Measurements from ENCODE around the gene SMIM32. TPM values are rescaled to one million over a fixed set of nuclear protein-coding genes. Genes with fewer than 3 reads are reported as not detected.

SMIM32 gene
- total RNA-seq, 1 donor from 2014 or later, result not detected

Other genes with a start within 250 kb of the SMIM32 start
- gene LECT2, start 238.2 kb downstream of the SMIM32 start, total RNA-seq, result not detected
- gene TGFBI, start 164.2 kb downstream of the SMIM32 start, total RNA-seq, result 13.4 TPM
- 46.8 TPM for gene SMAD5, start 60.3 kb downstream of the SMIM32 start, total RNA-seq
- gene TRPC7, start 172.4 kb upstream of the SMIM32 start, total RNA-seq, result not detected

Measured in esophagus mucosa (tissue), 1 donor.